ENCODE results near the gene E4F1. TPM values are rescaled to one million over a fixed set of nuclear protein-coding genes. Genes with fewer than 3 reads are reported as not detected.

The E4F1 gene, protein sequence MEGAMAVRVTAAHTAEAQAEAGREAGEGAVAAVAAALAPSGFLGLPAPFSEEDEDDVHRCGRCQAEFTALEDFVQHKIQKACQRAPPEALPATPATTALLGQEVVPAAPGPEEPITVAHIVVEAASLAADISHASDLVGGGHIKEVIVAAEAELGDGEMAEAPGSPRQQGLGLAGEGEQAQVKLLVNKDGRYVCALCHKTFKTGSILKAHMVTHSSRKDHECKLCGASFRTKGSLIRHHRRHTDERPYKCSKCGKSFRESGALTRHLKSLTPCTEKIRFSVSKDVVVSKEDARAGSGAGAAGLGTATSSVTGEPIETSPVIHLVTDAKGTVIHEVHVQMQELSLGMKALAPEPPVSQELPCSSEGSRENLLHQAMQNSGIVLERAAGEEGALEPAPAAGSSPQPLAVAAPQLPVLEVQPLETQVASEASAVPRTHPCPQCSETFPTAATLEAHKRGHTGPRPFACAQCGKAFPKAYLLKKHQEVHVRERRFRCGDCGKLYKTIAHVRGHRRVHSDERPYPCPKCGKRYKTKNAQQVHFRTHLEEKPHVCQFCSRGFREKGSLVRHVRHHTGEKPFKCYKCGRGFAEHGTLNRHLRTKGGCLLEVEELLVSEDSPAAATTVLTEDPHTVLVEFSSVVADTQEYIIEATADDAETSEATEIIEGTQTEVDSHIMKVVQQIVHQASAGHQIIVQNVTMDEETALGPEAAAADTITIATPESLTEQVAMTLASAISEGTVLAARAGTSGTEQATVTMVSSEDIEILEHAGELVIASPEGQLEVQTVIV
- total RNA-seq, result 26.0 TPM
- 13.6 TPM for polyA plus RNA-seq (ENCODE audit: insufficient read depth, low read depth, low replicate concordance)
- long read RNA-seq, donor 1, partial matches to known transcripts, result 0 of 3 reads
- long read RNA-seq, donor 1, other reads (novel, unspliced or antisense), result 0 of 3 reads
- long read RNA-seq, donor 2, partial matches to known transcripts, result 0 of 2 reads
- long read RNA-seq, donor 2, other reads (novel, unspliced or antisense), result 0 of 2 reads
- long read RNA-seq, donor 3, partial matches to known transcripts, result 181 of 315 reads
- long read RNA-seq, donor 3, other reads (novel, unspliced or antisense), result 131 of 315 reads
- long read RNA-seq, donor 4, partial matches to known transcripts, result 0 of 1 reads
- long read RNA-seq, donor 4, other reads (novel, unspliced or antisense), result 0 of 1 reads
- long read RNA-seq, donor 5, result 0 reads
- long read RNA-seq, donor 6, partial matches to known transcripts, result 0 of 1 reads
- long read RNA-seq, donor 6, other reads (novel, unspliced or antisense), result 0 of 1 reads
- long read RNA-seq, donor 7, transcript E4F1-201 (14 exons, 2,573 nt), result major isoform, 19 of 60 reads
- long read RNA-seq, donor 7, partial matches to known transcripts, result 15 of 60 reads
- long read RNA-seq, donor 7, other reads (novel, unspliced or antisense), result 26 of 60 reads
- long read RNA-seq, donor 8, partial matches to known transcripts, result 7 of 12 reads
- long read RNA-seq, donor 8, other reads (novel, unspliced or antisense), result 0 of 12 reads
- long read RNA-seq, donor 9, result 0 reads
- long read RNA-seq, donor 10, result 0 reads

DNA sequence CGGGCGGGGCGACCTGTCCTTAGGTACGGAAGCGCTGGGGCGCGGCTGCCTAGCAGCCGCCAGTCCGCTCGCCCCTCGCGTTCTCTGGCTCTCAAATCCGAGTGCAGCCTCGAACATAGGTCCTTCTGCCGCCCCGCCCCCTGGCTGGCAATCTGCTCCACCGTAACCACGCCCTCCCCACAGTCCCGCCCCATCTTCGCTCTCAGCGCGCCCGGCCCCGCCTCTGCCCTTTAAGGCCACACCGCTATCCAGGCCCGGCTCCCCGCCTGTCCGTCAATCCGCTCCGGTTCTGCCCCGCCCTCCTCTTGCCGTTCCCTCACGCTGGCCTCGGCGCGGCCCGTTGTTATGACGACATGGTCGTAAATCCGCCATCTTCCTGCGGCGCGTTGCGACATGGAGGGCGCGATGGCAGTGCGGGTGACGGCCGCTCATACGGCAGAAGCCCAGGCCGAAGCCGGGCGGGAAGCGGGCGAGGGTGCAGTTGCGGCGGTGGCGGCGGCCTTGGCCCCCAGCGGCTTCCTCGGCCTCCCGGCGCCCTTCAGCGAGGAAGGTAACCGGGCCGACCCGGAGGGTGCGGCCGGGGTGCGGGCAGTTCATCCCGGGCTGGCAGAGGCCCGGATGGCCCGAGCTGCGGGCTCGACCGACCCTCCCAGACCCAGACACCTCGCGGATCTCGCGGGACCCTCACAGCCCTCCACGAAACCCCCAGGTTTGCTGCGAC, at the start of gene E4F1:
TSS of gene E4F1 (plus strand) at position 371 of the 721 bp plus-strand sequence. CDS start at position 394, 23 bp downstream.
- H3K27ac ChIP-seq (ENCODE audit: low read depth in 2 of 2, low read length in 2 of 2), result peak within 1 kb of the TSS; percentile 65 to 69
- H3K9me3 ChIP-seq (ENCODE audit: control insufficient read depth in 2 of 3, insufficient read depth in 1 of 3, low read length in 3 of 3), result no peaks in the 10 kb centered on the region
- H3K36me3 ChIP-seq (ENCODE audit: control insufficient read depth in 2 of 3, insufficient read depth in 3 of 3, low read length in 3 of 3), result no peaks in the 10 kb centered on the region
- DNase-seq, result peak; percentile 99 to 100 (median 100)
- H3K9ac ChIP-seq (ENCODE audit: low read length in 3 of 3), result peak within 1 kb of the TSS; percentile 47 to 96 (median 55)
- H3K4me3 ChIP-seq (ENCODE audit: low read length in 3 of 3), result peak within 1 kb of the TSS; percentile 54 to 71 (median 70)
- H3K4me1 ChIP-seq (ENCODE audit: control insufficient read depth in 2 of 3, insufficient read depth in 2 of 3, low read depth in 1 of 3, low read length in 3 of 3), result peaks cover 0 to 6% (median 3%) of the 10 kb centered on the region in 3 donors
- TF ChIP-seq, protein P1, sequence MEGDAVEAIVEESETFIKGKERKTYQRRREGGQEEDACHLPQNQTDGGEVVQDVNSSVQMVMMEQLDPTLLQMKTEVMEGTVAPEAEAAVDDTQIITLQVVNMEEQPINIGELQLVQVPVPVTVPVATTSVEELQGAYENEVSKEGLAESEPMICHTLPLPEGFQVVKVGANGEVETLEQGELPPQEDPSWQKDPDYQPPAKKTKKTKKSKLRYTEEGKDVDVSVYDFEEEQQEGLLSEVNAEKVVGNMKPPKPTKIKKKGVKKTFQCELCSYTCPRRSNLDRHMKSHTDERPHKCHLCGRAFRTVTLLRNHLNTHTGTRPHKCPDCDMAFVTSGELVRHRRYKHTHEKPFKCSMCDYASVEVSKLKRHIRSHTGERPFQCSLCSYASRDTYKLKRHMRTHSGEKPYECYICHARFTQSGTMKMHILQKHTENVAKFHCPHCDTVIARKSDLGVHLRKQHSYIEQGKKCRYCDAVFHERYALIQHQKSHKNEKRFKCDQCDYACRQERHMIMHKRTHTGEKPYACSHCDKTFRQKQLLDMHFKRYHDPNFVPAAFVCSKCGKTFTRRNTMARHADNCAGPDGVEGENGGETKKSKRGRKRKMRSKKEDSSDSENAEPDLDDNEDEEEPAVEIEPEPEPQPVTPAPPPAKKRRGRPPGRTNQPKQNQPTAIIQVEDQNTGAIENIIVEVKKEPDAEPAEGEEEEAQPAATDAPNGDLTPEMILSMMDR (IDR thresholded peaks at IDR 0.05; ENCODE audit: borderline replicate concordance, extremely low read depth, insufficient read depth), result no peak
- peak; percentile 46 for FAIRE-seq
- H3K27me3 ChIP-seq (ENCODE audit: control insufficient read depth, insufficient read depth, low read length), result no peaks in the 10 kb centered on the region
- intact Hi-C loops (cut with DNase I), result no loop called here

DNA sequence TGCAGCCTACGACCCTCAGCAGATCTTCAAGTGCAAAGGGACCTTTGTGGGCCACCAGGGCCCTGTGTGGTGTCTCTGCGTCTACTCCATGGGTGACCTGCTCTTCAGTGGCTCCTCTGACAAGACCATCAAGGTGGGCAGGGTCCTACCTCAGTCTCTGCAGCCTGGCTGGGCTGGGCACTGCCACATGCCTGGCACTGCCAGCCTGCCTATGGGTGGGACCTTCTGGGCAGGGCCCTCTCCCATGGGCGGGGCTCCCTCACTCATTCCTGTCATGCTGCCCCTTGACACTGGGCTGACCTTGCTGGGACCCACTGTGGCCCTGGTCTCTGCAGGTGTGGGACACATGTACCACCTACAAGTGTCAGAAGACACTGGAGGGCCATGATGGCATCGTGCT, 49.5 kb upstream of the E4F1 start:
- Histone ChIP-seq H3K27me3 (ENCODE audit: control insufficient read depth, insufficient read depth, low read length) (no peaks in the 10 kb centered on the region), H3K9me3 (ENCODE audit: control insufficient read depth in 2 of 3, insufficient read depth in 1 of 3, low read length in 3 of 3) (no peaks in the 10 kb centered on the region), H3K4me1 (ENCODE audit: control insufficient read depth in 2 of 3, insufficient read depth in 2 of 3, low read depth in 1 of 3, low read length in 3 of 3) (no peaks in the 10 kb centered on the region), H3K27ac (ENCODE audit: low read depth in 2 of 2, low read length in 2 of 2) (no peak overlapping the region), H3K36me3 (ENCODE audit: control insufficient read depth in 2 of 3, insufficient read depth in 3 of 3, low read length in 3 of 3) (peaks cover 0 to 14% (median 12%) of the 10 kb centered on the region in 3 donors), H3K9ac (ENCODE audit: low read length in 3 of 3) (no peak overlapping the region), H3K4me3 (ENCODE audit: low read length in 3 of 3) (no peak overlapping the region)
- TF ChIP-seq, protein P1 (IDR thresholded peaks at IDR 0.05; ENCODE audit: borderline replicate concordance, extremely low read depth, insufficient read depth), result no peak
- DNase-seq, result no peak
- no peak for FAIRE-seq
- intact Hi-C loops (cut with DNase I), result no loop called here

Measured in kidney (tissue), 22 donors.